GM18867 (cell line): ENCODE data around the gene VAT1L.
"Not testable (repeated sequence)": the region's sequence is repeated elsewhere in the genome, so short reads cannot be mapped to it uniquely, and the experiment has no call there.

Source experiments
- ATAC-seq: cut with Tn5 transposase; IDR thresholded peaks from one replicate; pipeline ENCODE4 v1.9.1; 2021; ENCODE audit warnings: mild to moderate bottlenecking, moderate library complexity; ENCODE audit not compliant: unreplicated experiment

VAT1L gene

DNA sequence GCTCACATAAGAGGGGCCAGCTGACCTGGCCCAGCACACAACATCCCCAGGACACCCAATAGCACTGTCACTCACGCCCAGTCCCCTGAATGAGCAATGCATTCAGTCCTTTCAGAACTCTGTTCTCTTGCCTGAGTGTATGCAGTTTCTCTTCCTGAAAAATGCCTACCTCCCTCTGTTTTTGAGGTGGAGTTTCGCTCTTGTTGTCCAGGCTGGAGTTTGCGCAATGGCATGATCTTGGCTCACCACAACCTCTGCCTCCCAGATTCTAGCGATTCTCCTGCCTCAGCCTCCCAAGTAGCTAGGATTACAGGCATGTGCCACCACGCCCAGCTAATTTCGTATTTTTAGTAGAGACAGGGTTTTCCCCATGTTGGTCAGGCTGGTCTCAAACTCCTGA lies 159.2 kb downstream of the VAT1L start:
- not testable (repeated sequence) for ATAC-seq

DNA sequence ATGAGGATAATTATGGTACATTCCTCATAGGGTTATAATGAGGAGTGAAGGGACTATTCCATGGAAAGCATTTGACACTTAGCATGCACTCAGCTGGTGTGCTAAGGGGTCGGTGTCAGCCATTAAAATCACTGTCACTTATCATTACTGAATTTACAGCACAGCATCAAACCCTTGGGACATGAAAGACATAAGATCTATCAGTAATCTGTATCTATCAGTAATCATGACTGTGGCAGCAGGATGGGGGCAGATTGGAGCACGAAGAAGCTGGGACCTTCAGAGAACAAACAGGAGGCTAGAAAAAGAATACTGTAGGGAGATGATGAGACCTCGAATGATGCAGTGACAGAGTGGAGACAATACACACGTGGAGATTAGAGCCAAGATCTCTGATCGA lies 160.5 kb downstream of the VAT1L start:
- no peak for ATAC-seq

DNA sequence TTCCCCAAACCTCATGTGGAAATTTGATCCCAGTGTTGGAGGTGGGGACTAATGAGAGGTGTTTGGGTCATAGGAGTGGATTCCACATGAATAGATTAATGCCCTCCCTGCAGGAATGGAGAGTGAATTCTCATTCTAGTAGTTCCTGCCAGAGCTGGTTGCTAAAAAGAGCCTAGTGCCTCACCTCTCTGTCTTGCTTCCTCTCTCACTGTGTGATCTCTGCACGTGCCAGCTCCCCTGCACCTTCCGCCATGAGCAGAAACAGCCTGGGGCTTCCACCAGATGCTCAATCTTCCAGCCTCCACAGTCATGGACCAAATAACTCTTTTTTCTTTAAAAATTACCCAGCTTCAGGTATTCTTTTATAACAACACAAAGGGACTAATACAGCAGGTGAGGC lies 161.1 kb downstream of the VAT1L start:
- no peak for ATAC-seq

DNA sequence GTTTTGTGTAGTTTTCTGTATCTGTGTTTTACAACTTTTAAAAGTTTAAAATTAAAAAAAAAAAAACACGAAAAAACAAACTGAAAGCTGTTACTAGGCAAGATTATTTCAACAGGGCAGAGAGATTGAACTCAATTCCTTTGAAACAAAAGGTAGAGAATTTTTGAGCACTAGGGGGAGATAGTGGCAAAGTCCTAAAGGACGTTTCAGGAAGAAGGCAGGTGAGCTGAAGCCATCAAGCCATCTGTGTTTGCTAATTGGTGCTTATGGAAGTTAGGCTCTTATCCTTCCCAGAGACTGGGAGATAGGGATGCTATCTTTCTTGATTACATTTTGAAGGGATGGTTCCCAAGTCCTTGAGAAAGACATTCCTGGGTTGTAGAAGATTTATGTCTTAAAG lies 163.4 kb downstream of the VAT1L start:
- ATAC-seq = peak; percentile 51

DNA sequence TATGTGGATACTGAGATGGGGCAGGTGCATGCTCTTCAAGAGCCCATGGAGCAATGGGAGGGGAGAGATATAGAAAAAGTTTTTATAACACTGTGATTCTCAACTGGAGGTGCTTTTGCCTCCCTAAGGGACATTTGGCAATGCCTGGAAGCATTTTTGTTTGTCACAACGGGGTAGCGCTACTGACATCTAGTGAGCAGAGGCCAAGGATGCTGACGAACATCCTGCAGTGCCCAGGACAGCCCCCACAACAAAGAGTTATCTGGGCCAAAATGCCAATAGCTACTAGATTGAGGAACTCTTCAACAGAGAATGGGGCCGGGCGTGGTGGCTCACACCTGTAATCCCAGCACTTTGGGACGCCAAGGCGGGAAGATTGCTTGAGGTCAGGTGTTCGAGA lies 166.8 kb downstream of the VAT1L start:
- no peak for ATAC-seq

DNA sequence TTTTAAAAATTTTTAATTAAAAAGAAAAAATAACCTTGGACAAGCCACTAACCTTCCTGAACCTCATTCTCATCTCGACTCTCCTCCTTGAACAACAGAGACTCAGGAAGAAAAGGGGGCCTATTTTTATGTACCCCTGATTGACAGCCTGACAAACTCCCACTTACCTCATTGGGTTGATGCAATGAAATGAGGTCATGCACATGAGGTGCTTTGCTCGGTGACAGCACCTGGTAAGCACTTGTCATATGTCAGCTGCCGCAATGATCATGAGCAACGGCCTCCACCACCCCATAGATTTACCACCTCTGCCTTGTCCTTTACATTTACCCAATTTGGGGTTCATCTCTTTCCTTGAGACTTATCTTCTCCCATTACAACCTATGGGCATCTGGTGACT lies 167.9 kb downstream of the VAT1L start:
- ATAC-seq = no peak

DNA sequence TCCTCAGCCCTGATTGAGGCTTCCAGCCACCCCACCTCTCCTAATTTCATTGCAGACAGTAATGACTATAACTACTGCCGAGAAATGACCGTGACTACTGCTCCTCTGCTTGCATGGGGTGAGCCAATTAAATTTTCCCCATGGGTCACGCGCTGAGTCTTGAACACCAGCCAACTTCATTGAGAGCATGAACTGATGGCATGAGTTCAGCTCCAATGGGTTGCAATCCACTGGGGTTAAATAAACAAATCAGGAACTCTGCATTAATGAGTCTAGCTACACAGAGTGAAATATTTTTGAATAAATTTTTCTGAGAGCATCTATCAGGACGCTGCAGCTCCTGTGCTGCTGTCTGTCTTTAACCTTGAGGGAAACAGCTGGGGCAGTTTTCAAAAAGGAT lies 172.4 kb downstream of the VAT1L start:
- no peak for ATAC-seq

DNA sequence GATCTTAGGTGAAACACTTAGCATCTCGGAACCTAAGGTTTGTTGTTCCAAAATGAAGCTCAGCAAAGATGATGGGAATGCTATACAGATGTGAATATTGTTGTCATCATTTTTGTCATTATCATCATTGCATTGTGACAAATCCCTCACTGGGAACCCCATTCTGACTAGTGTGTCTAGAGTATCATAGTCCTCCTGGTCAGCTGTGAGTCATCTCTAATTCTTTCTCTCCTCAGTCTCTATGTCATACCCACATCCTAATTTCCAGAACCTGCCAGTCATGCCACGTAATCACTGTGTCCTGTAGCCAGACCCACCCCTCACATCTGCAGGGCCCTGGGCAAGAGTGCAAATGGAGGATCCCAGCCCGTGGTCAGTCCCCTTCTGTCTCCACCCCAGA lies 173.4 kb downstream of the VAT1L start:
- no peak for ATAC-seq

DNA sequence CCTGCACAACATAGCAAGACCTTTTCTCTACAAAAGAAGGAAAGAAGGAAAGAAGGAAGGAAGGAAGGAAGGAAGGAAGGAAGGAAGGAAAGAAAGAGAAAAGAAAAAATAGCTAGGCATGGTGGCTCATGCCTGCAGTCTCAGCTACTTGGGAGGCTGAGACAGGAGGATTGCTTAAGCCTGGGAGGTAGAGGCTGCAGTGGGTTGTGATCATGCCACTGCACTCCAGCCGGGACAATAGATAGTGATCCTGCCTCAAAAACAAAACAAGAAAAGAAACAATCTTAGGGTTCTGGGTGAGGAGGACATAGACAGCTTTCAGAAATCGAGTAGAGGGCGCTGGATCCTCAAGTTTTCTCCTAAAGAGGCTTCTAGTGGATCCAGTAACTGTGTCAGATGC lies 174.3 kb downstream of the VAT1L start:
- no peak for ATAC-seq

DNA sequence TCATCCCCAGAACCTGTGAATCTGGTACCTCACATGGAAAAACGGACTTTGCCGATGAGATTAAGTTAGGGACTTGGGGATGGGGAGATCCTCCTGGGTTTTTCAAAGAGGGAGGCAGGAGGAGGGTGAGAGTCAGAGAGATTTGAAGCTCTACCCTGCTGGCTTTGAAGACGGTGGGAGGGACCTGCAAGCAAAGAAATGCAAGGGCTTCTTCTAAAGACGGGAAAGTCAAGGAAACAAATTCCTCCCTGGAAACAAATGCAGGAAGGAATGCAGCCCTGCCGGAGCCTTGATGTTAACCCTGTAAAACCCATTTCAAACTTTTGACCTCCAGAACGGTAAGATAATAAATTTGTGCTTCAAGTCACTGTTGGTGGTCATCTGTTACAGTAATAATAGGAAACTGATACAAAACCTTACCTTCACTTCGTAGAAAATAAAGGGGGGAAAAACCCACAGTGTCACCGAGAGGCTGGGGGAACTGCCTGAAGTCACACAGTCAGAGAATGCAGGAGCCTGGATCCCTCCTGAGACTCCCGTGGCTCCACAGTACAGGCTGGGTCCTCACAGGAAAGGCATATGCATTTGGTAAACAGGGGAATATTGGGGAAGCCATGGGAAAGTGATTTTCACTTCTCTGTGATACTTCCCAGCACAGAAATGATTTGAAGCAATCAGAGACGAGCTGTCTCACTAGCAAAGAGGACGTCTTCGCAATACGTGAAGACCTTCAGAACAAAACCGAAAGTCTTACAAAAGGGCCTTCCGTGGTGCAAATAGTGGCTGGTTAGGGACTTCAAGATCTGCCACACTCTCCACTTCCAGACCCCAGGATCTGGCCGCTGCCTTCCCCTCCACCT lies 175.1 kb downstream of the VAT1L start:
- peak; percentile 70 for ATAC-seq

DNA sequence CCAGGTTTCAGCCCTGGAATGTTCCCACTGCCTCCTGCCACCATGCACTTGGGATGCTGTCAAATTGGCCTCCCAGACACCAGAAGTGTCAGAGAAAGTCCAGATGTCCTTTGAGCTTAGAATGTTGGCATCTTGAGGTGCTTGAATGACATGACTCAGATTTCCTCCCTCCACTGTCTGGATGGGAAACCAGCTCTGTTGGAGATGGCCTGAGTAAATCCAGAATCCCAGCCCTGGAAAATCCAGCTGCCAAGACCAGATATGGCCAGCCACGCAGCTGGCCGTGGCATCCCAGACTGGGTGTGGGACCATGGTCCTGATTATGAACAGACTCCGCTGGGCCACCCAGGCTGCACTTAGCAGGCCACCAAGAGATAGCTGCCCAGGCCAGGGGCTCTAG lies 177.0 kb downstream of the VAT1L start:
- ATAC-seq = no peak

DNA sequence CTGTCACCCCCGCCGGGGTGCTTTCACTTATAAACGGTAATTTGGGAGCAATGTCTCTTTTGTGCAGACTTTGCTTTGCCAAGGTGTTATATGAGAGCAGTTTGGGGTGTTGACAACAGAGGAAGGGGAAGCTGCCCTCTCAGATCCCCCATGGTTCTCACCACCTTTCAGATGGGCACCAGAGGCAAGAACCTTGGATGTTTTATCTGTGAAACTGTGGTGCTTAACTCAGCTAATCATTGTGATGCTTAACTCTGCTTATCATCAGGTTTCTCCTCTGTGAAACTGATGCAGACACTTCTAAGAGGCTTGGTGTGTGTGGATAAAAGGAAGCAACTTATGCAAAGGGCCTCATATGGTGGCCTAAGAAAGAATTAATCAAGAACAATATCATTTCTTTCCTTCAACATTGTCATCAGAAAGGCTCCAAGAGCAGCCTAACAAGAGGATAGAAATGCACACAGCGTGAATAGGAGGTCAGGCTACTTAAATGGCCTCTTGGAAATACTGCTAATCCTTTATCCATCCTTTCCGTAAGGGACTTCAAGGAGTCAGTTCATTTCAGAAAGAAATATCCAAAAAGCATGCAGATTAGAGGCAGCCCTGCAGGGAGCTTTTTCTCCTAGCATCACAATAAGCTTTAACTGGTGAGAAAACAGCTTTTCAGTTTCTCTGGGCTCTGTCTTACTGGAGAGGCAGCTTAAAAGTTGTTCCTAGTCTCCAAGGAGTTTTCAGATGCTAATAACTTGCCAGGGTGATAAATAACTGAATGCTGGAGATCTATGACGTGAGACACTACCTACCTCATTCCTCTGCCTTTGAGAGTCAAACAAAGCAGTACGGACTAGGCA lies 178.9 kb downstream of the VAT1L start:
- no peak for ATAC-seq

DNA sequence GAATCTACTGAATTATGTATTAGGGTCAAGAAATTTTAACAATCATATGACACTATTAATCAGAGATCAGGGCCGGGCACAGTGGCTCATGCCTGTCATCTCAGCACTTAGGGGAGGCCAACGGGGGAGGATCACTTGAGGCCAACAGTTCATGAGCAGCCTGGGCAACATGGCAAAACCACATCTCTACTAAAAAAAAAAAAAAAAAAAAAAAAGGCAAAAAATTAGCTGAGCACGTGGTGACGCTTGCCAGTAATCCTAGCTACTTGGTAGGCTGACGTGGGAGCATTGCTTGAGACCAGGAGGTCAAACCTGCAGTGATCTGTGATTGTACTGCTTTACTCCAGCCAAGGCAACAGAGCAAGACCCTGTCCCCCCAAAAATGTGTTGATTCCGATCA lies 181.5 kb downstream of the VAT1L start:
- no peak for ATAC-seq

DNA sequence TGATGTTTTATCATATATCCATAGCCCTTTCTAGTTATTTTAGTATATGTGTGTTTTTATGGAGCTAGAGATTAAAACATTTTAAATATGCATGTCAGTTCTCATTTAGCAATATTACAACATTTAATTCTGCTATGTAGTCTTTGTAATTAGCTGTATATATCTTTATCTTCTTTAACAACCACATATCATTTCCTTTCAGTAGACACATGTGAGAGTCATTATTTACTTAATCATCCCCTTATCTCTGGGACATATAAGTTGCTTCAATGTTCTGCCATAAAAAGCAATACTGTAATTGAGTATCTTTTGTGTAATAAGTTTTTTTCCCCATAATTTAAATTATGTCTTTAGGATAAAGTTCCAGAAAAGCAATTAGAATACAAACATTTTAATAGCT lies 182.0 kb downstream of the VAT1L start:
- no peak for ATAC-seq

DNA sequence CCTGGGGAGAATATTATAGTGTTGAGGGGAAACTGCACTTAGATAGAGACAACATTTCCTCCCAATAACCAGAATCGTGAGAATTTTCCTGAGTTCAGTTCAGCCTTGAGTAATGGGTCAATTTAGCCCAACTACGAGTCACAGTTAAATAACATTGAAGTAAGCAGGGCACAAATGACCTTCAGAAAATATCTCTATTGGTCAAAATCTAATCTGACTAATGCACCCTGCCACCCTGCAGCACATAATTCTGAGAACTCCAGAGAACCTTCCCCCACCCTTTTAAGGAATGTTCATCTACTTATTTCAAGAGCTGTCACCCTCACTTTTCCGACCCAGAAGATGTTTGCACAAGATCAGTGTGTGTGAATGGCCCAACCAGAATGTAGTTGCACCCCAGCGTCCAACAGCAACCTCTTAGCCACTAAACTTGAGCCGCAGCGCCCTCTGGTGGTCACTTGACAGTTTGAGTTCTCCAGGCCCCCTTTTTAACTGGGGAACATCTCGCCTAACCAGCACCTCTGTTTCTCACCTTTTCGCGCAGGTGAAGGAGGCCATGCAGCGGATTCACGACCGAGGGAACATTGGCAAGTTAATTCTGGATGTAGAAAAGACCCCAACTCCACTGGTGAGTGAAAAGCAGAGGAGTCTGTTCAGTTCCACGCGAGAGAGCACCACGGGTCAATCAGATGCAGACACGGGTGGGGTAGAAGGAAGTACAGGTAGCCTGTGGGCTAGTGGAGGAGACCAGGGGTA lies 183.1 kb downstream of the VAT1L start:
- ATAC-seq = peak; percentile 84

DNA sequence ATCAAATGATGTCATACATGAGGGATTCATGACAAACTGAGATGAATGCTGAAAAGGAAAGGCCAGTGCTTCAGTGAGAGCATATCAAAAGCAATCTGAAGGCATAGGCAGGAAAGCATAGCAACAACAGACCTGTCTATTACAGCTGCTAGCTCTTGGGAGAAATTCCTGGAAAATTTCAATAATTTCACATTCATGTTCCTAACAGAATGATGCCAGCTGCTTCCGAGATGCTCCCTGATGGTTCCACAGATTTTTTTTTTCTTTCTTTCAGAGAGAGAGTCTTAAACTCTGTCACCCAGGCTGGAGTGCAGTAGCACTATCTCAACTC lies 183.7 kb downstream of the VAT1L start:
- no peak for ATAC-seq

DNA sequence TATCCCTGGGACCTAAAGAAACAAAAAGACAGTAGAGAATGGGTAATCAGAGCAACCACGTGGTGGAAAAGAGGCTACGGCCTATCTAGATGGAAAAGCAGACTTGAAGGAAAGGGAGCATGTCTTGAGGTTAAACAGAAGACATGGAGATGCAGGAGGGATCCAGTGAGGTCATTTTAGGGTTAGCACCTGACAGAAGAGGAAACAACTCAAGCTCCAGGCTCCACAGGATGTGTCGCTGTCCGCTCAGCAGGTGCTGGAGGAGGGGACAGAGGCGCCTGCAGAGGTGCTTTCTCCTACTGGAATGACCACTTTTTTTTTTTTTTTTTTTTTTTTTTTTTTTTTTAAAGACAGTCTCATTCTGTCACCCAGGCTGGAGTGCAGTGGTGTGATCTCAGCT lies 186.5 kb downstream of the VAT1L start:
- no peak for ATAC-seq

DNA sequence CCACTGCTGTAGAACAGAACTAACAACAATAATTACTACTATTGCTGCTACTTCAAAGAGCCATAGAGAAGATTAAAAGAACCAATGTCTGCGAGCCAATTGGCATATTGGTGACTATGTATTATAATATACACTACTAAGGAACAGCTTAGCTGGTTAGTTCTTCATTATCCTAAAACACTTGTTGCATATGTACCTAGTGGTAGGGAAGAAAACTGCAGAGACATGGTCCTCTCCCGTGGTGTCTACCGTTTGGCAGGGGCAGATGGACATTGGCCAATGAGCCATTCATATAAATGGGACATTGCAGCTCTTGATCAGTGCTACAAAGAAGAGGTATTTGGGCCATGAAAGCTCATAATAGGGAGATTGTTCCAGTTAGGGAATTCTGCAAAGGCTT lies 187.6 kb downstream of the VAT1L start:
- no peak for ATAC-seq

DNA sequence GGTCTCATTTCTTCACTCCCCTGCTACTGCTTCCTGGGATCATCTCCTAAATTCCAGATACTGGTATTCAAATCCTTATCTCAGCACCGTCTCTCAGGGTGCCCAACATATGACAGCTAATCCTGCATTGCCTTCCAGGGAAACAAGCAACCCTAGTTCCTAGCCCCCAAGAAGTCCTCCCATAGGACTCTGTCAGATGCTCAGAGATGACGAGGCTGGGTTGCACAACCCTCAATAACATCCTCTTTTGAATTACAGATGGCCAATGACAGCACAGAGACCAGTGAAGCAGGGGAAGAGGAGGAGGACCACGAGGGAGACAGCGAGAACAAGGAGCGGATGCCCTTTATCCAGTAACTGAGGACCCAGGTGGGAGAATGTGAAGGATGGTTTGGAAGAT lies 189.0 kb downstream of the VAT1L start:
- ATAC-seq = no peak

DNA sequence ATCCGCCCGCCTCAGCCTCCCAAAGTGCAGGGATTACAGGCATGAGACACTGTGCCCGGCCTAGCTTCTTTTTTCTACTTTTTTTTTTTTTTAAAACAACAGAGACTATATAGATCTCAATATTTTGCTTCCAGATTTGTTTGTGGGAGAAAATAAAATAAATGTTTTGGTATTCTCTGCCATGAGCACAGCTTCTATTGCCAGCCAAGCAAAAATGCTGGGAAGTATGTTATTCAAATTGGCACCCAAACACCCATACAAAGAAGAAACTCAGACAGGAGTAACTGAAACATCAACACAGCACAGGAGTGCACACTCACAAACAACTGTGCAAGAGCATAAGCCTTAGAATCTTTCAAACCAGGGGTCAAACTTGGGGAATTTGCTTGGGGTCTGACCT lies 196.7 kb downstream of the VAT1L start:
- no peak for ATAC-seq

DNA sequence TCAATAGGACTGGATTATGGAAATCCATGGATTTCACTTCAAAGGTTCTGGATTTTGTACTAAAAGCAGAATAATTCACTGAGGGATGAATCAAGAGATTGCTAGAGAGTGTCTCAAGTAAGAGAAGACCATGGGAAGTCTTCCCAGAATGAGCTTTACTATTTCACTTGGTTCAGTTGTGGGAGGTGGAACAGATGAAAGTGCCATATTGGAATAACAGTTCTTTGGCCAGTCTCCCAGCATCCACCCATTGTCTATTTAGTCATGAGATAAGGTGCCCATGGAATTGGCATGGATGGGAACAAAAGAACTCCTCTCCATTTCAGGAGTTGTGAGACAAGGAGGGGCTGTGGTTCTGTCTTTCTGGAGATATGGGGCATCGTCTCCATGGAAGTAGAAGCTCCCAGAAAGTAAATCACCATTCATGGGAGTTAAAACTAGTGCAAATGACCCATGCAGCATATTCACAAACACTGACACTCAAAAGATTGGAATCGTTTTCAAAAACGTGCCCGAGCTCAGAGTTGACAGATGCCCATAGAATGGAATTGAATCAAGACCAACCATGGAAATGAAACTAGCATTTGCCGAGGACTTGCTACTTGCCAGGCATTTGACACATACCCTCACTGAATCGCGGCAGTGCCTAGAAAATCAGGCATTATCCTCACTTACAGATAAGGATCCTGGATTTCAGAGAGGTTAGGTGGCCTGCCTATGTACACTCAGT lies 197.8 kb downstream of the VAT1L start:
- no peak for ATAC-seq
